GM18508 (cell line): ENCODE measurements around the gene NOSIP.

Experiments used
- ATAC-seq: cut with Tn5 transposase; IDR thresholded peaks from one replicate; pipeline ENCODE4 v1.9.1; 2021; ENCODE audit warnings: moderate number of reproducible peaks; ENCODE audit not compliant: insufficient read depth, unreplicated experiment

The NOSIP gene

GRCh38 chr19:49553451-49554271 is 26.7 kb downstream of the NOSIP start:
- ATAC-seq, result no peak

- no peak for ATAC-seq
Measured at GRCh38 chr19:49552749-49553148, 27.6 kb downstream of the NOSIP start.

GRCh38 chr19:49551531-49551930 is 28.8 kb downstream of the NOSIP start:
- ATAC-seq, result no peak

- no peak for ATAC-seq
Measured at GRCh38 chr19:49549045-49549444, 31.3 kb downstream of the NOSIP start.

- no peak for ATAC-seq
Measured at GRCh38 chr19:49546825-49547565, 33.4 kb downstream of the NOSIP start.

- ATAC-seq, result no peak
Measured at GRCh38 chr19:49544154-49544553, 36.2 kb downstream of the NOSIP start.

- no peak for ATAC-seq
Measured at GRCh38 chr19:49543032-49543431, 37.3 kb downstream of the NOSIP start.

- ATAC-seq, result no peak
Measured at GRCh38 chr19:49542446-49542845, 37.9 kb downstream of the NOSIP start.

GRCh38 chr19:49541914-49542313 is 38.4 kb downstream of the NOSIP start:
- no peak for ATAC-seq

GRCh38 chr19:49539192-49539952 is 41.0 kb downstream of the NOSIP start:
- no peak for ATAC-seq

- ATAC-seq, result no peak
Measured at GRCh38 chr19:49538643-49539042, 41.7 kb downstream of the NOSIP start.

- no peak for ATAC-seq
Measured at GRCh38 chr19:49536921-49537462, 43.4 kb downstream of the NOSIP start.

- no peak for ATAC-seq
Measured at GRCh38 chr19:49534632-49535385, 45.5 kb downstream of the NOSIP start.

- no peak for ATAC-seq
Measured at GRCh38 chr19:49533551-49534488, 46.5 kb downstream of the NOSIP start.

GRCh38 chr19:49530708-49531107 is 49.6 kb downstream of the NOSIP start:
- ATAC-seq, result no peak

GRCh38 chr19:49528211-49528771 is 52.1 kb downstream of the NOSIP start:
- ATAC-seq, result no peak

GRCh38 chr19:49524812-49525455 is 55.4 kb downstream of the NOSIP start:
- ATAC-seq, result no peak

- no peak for ATAC-seq
Measured at GRCh38 chr19:49520705-49521319, 59.5 kb downstream of the NOSIP start.
